NCI-H146 (cell line): ENCODE results near the gene TMEM82.
A peak's percentile ranks its signal among the peaks of the same experiment; 100 is the strongest.

ENCODE experiments used
- DNase-seq: peaks from one replicate; lab custom pipeline; 2025; lab: John Stamatoyannopoulos, UW

The TMEM82 gene

DNA sequence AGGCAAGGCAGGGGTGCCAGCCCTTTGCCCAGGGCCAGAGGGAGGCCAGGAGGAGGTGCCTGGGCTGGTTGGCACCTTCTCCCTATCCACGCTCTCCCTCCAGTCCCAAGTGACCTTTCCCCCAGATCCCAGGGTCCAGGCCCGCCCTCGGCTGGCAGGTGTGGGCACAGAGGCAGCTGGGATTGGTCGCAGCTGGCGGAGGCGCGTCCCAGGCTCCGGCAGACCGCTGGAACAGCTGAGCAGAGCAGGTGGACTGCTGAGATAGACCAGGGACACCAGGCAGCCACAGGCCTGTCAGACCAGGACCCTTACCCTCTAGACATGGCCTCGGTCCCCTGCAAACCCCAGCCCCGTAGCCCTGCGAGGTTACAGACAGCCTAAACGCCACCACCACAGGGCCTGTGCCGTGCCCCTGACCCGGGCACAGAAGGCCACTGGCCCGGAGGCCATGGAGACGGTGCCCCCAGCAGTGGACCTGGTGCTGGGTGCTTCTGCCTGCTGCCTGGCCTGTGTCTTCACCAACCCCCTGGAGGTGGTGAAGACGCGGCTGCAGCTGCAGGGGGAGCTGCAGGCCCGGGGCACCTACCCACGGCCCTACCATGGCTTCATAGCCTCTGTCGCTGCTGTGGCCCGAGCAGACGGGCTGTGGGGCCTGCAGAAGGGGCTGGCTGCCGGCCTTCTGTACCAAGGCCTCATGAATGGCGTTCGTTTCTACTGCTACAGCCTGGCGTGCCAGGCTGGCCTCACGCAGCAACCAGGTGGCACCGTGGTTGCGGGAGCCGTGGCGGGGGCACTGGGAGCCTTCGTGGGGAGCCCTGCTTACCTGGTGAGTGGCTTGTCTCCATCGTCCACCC lies 6.0 kb upstream of the TMEM82 start, which contains the start of gene SLC25A34:
Gene SLC25A34, plus strand, starts transcription at position 221 of the 854 bp plus-strand sequence. Its CDS starts 228 bp downstream, at position 449.
- DNase-seq = peak; percentile 58

DNA sequence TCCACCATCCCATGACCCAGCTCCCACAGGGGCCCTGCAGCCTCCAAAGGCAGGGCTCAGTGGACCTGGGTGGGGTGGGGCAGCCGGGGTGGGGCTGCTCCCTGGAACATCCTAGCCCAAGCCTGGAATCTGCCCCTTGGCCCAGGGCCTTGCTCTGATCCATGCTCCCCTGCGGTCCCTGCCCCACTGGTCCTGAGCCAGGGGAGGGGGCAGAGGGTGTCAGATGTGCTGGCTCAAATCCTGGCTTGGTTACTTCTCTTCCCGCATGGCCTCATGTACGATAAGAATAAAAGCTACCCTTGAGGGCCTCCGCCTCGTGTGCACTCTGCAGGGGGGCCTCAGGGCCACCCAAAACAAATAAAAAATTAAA lies 5.4 kb upstream of the TMEM82 start:
- DNase-seq = no peak

DNA sequence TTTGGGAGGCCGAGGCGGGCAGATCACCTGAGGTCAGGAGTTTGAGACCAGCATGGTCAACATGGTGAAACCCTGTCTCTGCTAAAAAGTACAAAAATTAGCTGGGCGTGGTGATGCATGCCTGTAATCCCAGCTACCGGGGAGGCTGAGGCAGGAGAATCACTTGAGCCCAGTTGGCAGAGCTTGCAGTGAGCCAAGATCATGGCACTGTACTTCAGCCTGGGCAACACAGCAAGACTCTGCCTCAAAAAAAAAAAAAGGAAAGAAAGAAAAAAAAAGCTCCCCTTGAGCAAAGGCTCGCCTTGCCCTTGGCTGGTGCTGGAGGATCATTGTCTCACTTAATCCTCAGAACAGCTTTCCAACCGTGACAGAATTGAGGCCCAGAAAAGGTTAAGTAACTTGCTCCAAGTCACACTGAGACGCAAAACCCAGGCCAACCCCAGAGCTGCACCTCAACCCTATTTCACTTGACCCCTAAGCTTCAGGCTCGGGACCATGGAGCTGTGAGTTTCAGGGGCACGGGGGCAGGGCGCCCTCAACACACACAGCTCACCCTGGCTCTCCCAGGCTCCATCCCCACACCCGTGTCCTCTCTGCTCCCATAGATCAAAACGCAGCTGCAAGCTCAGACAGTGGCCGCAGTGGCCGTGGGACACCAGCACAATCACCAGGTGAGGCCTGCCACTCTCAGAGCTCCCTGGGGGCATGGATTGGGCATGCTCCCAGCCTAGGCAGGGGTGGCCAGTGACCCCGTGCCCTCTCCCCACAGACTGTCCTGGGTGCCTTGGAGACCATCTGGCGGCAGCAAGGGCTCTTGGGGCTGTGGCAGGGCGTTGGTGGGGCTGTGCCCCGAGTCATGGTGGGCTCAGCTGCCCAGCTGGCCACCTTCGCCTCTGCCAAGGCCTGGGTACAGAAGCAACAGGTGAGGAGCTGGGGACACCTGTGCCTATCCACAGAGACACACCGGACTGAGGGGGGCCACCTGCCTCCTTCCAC lies 4.7 kb upstream of the TMEM82 start:
- no peak for DNase-seq

DNA sequence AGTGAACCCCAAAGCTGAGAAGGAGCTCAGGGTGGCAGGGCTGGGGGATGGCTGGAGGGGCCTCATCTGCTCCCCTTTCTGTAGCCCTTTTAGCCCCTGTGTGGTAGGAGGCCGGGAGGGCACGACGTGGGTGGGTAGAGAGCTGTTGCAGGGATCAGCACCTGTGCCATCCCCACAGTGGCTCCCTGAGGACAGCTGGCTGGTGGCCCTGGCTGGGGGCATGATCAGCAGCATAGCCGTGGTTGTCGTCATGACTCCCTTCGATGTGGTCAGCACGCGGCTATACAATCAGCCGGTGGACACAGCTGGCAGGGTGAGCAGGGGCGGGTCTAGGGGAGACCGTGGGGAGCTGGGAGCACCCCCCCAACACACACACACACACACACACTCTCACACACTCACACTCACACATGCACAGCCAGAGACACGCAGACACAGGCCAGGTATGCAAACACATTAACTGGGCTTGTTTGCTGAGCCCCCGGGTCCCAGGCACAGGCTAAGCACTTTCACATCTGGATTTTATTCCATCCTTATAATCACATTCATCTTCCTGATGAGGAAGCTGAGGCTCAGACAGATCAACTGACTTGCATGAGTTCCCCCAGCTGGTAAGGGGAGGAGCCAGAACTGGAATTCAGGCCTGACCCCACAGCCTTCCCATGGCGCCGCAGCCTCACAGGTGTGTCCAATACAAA lies 3.7 kb upstream of the TMEM82 start:
- no peak for DNase-seq

DNA sequence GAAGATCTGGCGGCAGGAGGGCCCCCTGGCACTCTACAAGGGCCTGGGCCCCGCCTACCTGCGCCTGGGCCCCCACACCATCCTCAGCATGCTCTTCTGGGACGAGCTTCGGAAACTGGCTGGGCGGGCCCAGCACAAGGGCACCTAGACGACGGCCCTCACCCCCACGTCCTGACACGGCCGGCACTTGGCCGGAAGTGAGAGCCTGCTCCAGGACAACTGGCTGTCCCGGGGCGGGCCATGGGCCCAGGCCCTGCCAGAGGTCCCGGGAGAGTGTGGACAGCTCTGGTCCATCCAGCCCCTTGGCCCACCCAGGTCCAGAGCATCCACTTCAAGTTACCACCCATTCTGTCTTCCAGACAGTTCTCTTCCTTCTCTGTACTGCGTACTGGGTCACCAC lies 3.0 kb upstream of the TMEM82 start:
- DNase-seq = no peak

DNA sequence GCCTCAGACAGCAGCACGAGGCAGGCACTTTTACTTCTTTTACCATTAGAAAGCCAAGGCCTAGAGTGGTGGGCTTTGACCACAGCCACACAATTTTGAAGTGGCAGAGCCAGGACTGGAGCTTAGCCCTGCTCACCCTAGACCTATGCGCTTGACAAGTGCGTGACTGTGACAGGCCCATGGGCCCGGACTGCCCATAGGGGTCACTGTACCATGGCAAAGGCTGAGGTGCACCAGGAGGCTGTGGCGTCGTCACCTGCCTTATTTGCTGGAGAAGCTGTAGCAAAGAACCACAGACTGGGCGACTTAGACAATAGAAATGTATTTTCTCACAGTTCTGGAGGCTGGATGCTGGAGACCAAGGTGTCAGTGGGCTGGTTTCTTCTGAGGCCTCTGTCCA lies 2.6 kb upstream of the TMEM82 start:
- no peak for DNase-seq

DNA sequence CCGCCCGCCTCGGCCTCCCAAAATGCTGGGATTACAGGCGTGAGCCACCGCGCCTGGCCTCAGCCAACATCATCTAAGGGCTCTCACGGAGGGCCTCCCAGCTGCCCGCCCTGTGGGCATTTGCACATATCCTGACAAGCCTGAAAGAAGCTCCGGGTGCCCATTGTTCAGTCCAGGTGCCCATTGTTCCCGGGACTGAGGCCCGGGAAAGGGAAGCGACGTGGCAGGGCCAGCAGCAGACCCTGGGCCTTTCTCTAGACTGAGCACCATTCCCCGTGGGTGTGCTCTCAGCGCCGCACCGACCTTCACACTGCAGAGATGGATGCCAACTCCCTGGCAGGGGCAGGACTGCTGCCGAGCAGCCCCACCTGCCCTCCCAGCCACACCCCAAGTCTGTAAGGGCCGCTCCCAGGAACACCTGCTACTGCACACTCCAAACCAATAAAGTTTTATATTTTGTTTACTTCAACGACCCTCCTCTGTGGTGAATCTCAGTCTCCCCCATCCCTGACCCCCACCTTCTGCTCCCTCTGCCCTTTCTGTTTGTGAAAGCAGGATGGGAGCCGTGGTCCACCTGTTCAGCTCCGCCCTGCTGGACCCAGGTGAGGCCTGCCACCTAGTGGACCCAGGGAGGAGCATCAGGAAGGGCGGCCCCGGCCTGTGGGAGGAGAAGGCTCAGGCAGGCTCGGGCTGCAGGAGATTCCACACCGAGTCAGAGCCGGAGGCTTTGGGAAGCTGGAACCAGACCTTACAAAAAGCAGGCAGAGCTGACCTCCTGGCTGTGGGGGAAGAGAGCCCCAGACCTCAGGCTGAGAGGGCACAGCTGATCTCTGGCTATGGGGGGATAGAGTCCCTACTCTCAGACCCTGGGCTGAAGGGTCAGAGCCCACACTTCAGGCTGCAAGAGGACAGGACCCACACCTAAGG lies 1.1 kb upstream of the TMEM82 start:
- peak; percentile 88 for DNase-seq

DNA sequence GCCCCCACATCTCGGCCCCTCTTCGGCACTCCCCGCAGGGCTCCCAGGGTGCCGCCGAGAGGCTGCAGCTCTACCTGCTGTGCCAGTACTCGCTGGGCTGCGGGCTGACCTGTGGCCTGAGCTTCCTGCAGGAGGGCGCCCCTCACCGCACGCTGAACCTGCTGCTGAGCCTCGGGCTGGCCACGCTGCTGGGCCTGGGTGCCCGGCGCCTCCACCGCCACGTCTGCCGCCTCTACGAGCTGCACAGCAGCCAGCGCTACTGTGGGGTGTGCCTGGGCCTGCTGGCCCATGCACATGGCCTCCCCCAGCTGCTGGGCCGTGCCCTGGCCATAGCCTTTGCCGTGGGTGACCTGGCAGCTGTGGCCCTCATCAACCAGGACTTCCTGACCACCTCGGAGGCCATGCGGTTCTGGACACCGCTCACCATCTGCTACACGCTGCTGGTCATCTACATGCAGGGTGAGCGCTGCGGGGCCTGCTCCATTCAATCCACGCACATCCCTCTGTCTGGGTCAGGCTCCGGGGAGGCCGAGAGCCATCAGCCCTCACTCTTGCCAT lies 1.9 kb downstream of the TMEM82 start:
- no peak for DNase-seq

DNA sequence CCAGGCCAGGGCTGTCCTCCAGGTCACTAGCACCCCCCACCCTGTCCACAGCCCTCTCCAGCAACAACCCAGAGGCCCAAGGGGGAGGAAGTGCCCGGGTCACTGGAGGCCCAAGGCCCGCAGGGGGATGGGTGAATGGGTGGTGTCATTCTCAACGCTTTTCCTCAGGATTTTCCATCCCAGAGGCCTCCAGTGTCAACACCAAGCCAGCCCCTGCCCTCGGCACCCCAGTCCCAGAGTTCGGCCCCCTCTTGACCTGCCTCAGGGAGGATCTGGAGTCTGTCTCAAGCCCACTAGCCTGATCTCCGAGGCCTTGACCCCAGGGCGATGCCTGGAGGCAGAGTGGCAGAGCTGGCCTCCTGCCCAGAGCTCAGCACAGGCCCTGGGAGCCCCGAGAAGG lies 5.1 kb downstream of the TMEM82 start:
- no peak for DNase-seq

DNA sequence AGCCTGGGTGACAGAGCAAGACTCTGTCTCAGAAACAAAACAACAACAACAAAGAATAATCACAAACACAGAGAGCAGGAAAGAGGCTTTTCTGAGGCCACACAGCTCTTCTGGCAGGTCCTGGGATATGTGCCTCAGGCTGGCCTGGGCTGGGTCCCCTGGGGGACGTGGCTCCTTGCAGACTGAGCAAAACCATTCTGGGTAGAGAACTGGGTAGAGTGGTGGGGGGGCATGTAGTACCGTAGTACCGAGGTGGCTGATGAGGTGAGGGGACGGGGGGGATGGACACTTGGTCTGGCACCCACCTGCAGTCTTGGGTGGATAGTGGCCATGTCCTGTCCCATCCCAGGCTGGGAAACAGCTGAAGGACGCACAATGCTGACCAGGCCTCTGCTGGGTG lies 6.0 kb downstream of the TMEM82 start:
- no peak for DNase-seq

DNA sequence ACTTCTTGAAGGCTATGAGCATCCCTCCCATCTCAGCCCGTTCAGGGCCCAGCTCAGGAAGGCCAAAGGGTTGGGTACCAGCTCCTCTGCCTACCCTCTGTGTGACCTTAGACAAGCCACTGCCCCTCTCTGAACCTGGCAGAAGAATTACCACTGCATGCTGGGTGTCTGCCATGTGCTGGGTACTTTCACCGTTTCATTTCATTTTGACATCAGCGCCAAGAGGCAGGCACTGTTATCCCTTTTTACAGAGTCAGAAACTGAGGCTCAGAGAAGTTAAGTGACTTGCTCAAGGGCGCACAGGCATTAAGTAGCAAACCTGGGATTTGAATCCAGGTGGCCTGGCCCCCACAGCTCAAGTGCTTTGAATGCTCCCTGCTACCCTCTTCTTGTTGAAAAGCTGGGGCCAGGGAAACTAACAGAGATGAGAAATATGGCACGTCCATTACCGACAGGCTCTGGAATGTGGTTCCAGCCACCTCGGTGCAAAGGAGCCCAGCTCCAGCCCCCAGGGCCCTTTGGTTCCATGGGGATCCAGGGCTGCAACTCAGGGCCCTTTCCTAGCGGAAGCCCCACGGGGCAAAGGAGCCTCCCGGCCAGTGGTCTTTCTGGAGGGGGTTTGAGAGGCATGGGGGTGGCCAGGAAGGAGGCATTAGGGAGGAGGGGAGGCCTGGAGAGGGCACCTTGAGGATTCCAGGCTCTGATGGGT lies 6.5 kb downstream of the TMEM82 start:
- DNase-seq = no peak

DNA sequence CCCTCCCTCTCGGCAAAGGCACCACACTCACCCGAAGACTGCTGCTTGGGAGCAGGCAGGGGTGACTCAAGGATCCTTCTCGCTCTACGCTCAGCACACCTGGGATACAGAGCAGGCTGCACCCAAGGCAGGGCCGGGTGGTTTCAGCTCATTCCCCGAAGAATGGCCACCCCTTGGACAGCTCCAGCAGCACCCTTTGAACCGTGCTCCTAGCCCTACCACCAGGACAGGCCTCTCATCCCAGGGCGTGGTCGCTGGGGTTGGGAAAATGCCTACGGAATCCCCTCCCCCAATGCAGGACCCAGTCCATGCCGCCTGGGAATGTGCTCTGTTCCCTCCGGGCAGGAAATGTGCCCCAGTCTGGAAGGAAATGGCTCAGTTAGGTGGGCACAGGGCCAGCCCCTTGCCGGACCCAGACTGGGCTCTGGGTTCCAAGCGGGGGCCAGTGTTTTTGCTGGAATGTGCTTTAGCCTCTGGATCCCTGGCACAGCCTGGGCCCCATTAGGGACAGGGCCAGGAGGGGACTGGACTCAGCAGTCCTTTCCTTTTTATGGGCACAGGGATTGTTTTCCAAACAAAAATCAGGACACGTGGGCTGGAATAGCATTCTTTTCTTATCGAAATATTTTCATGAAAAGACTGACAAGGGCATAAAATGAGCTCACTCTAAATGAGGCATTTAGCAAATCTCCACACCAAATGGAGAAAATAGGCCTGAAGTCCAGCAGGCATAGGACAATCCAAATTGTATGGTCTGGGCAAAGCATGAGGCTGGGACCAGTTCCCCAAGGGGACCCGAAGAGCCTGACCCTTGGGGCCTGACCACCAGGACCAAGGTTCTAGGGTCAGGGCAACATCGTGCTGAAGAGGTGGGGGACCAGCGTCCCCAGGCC lies 7.3 kb downstream of the TMEM82 start:
- DNase-seq = no peak

DNA sequence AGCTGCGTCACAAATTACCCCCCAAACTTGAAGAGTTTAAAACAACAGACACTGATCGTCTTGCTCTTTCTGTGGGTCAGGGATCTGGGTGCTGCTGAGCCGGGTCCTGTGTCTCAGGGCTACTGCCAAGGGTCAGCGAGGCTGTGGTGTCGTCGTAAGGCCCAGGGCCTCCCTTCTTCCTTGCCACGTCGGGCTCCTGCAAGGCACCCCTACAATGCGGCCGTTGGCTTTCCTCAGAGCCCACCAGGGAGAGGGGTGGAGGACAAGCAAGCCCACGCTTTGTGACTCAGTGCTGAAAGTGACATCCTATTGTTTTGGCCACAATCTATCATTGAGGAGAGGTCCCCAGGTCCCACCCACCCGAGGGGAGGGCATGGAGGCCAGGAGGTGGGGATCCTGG lies 8.6 kb downstream of the TMEM82 start:
- DNase-seq = no peak

DNA sequence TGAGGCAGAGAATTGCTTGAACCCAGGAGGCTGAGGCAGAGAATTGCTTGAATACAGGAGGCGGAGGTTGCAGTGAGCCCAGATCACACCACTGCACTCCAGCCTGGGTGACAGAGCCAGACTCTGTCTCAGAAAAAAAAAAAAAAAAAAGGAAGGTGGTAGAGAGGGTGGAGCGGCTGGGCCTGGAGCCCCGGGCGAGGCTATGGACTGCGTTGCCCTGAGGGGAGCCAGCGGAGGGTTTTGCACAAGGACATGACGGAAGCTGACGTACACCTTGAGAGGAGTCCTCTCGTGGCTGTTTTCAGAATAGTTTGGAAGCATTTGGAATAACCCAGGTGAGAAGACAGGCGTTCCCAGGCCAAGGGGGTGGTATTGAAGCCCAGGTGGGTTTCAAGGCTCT lies 9.4 kb downstream of the TMEM82 start:
- DNase-seq = no peak

DNA sequence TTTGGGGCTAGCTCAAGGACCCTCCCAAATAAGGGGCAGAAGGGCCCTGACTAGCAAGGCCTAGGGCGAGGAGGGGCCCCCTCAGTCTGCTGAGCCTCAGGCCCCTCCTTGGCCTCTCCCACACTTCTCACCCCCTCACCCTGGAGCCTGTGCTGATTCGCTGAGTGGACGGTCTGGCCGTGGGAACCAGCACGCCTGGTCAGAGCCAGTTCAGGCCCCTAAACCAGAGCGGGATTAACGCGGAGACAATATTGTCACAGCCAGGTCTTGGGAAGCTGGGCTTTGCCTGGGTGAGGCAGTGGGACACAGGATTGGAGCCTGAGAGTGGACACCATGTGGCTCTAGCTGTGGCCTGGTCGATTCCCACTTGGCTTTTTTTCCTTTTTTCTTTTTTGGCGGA lies 11.5 kb downstream of the TMEM82 start:
- no peak for DNase-seq

DNA sequence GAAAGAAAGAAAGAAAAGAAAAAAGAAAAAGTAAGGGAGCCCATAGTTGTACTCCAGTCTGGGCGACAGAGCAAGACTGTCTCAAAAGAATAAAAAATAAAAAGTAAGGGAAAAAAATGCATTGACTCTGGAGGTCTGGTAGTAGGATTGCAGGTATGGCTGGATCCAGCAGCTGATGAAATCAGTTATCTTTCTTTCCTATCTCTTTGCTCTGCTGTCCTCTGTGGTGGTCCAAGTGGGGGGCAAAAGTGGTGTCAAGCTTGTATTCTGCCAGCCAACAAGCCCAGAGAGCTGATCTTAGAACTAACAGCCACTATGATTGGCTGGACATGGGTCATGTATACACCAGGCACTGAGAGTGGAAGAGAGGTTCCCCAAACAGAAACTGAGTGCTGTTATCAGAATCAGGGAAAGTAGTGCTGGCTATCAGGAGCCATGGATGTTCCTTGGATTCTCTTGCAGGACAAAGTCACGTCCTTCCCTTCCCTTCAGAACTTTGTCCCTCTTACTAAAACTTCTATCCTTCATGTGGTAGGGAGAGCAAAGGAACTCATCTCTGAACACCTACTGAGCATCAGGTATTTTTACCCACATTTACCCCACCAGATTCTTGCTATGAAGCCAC lies 12.8 kb downstream of the TMEM82 start:
- no peak for DNase-seq

DNA sequence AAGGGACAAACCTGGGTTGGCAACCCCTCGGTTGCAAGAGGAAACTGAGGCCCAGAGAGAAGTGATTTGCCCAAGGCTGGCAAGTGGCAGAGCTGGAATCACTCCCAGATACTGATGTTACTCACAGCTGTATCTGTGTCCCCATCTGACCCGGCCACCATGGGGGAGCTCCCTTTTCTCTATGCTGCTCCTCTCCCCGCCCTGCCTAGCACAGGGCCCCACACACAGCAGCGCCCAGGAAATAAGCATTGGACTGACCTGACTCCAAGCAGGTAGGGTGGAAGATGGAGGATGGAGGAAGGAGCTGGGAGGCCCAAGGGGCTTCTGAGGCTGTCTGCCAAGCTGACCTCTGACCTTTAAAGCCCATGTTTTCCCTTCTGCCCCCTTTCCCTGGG lies 13.3 kb downstream of the TMEM82 start:
- no peak for DNase-seq

DNA sequence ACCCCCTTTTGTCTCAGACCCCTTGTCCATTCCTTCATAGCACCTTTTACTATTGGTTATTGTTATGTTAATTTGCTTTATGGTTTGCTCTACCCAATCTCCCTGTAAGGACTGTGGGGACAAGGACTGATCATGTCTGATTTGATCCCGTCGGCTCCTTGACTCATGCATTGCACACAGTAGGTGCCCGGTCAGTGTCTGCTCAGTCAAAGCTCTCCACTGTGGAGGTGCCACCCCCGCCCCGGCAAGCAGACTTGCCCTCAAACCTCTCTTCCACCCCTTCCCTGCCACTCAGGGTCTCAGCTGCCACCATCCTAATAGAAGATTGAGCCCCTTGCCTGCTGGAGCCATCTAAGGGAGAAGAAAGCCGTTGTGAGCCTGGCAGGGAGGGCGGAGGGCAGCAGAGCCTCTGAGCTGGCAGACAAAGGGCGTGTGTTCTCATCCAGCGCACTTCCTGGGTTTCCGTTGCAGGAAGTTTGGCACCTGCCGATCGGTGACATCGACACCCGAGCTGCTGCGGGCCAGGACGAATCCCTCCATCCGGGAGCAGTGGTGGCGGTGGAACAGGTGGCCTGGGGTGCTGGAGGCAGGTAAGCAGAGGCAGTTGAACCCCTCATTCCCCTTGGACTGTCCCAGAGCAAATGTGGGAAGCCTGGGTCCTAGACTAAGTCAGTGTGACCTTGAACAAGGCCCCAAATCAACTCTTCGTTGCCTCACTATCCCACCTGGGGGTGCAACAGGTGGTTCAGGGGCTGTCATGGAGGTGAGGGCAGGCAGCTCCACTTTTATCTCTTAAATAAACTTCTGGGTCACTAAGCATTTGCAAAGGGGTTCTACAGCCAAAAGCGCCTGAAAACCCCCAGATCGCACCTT lies 14.1 kb downstream of the TMEM82 start:
- peak; percentile 67 for DNase-seq
